WTC11 (cell line): ENCODE measurements around the gene CHN1.

Experiments
- AFF4 ChIP-seq: sonication (generic); formaldehyde crosslinking; IDR thresholded peaks from 2 replicates; pipeline ENCODE4 v1.8.1; 2023; ENCODE audit warnings: mild to moderate bottlenecking, missing genetic modification reagents, borderline replicate concordance
- ATF1 ChIP-seq: sonication (generic); formaldehyde crosslinking; IDR thresholded peaks from 2 replicates; pipeline ENCODE4 v1.8.1; 2023; ENCODE audit warnings: mild to moderate bottlenecking, moderate library complexity, missing genetic modification reagents
- CTCF ChIP-seq: fragments of 200-600 bp; IDR thresholded peaks from 2 replicates; pipeline ENCODE4 v1.8.0; 2022; ENCODE audit warnings: antibody characterized with exemption
- E2F5 ChIP-seq: sonication (generic); formaldehyde crosslinking; IDR thresholded peaks from 2 replicates; pipeline ENCODE4 v1.8.1; 2022; ENCODE audit warnings: mild to moderate bottlenecking, moderate library complexity, missing genetic modification reagents
- GRHL2 ChIP-seq: fragments of 250-450 bp; sonication (Bioruptor Pico); IDR thresholded peaks from 2 replicates; pipeline ENCODE4 v1.8.0; 2022; ENCODE audit warnings: mild to moderate bottlenecking, moderate library complexity; ENCODE audit not compliant: insufficient replicate concordance, severe bottlenecking
- JUN ChIP-seq: sonication (generic); formaldehyde crosslinking; IDR thresholded peaks from 2 replicates; pipeline ENCODE4 v1.8.0; 2023; ENCODE audit warnings: mild to moderate bottlenecking, missing genetic modification reagents
- MLX ChIP-seq: sonication (generic); formaldehyde crosslinking; IDR thresholded peaks from 2 replicates; pipeline ENCODE4 v1.8.1; 2023; ENCODE audit warnings: mild to moderate bottlenecking, missing genetic modification reagents, moderate library complexity
- NFYB ChIP-seq: sonication (generic); formaldehyde crosslinking; conservative IDR thresholded peaks from 2 replicates; pipeline ENCODE4 v1.8.0; 2022; ENCODE audit warnings: low read depth, missing genetic modification reagents
- PRDM15 ChIP-seq: sonication (generic); formaldehyde crosslinking; IDR thresholded peaks from 2 replicates; pipeline ENCODE4 v1.8.0; 2022; ENCODE audit warnings: missing genetic modification reagents
- TP53 ChIP-seq: sonication (generic); formaldehyde crosslinking; IDR thresholded peaks from 2 replicates; pipeline ENCODE4 v1.8.1; 2023; ENCODE audit warnings: mild to moderate bottlenecking, missing genetic modification reagents
- USF2 ChIP-seq: sonication (generic); formaldehyde crosslinking; IDR thresholded peaks from 2 replicates; pipeline ENCODE4 v1.8.1; 2023; ENCODE audit warnings: mild to moderate bottlenecking, missing genetic modification reagents, moderate library complexity
- ZNF121 ChIP-seq: sonication (generic); formaldehyde crosslinking; IDR thresholded peaks from 2 replicates; pipeline ENCODE4 v1.8.0; 2023; ENCODE audit warnings: missing genetic modification reagents

- TF ChIP-seq GRHL2 (CRISPR knock-in tag) (no peak), MLX (CRISPR knock-in tag) (no peak), AFF4 (CRISPR knock-in tag) (no peak), CTCF (no peak), NFYB (CRISPR knock-in tag) (no peak), E2F5 (CRISPR knock-in tag) (no peak), USF2 (no peak), JUN (no peak), ATF1 (CRISPR knock-in tag) (no peak), ZNF121 (CRISPR knock-in tag) (no peak), TP53 (no peak), PRDM15 (no peak)
Observed at GRCh38 chr2:174902506-174903263, 102.5 kb downstream of the CHN1 start.
